Spinal cord (tissue), 10 donors: ENCODE data around the gene AUTS2. TPM values are rescaled to one million over a fixed set of nuclear protein-coding genes. Genes with fewer than 3 reads are reported as not detected.

Source experiments
- DNase-seq, 6 donors: peaks; one replicate each; pipeline versions ENCODE4 v3.0.0 to v3.0.0-alpha.2; 2013 to 2015; ENCODE audit warnings: low spot score in 6 of 6, low read depth in 4 of 6
- H3K27ac ChIP-seq: one replicate; pipeline ENCODE4 v1.5.1; 2013; ENCODE audit warnings: low read depth, low read length, control low read depth
- H3K27me3 ChIP-seq: one replicate; pipeline ENCODE4 v1.6.1; 2013; ENCODE audit warnings: low read length; ENCODE audit not compliant: control insufficient read depth, insufficient read depth
- H3K36me3 ChIP-seq: one replicate; pipeline ENCODE4 v1.6.1; 2013; ENCODE audit warnings: low read length; ENCODE audit not compliant: control insufficient read depth, insufficient read depth
- H3K4me1 ChIP-seq: one replicate; pipeline ENCODE4 v1.6.1; 2013; ENCODE audit warnings: low read length; ENCODE audit not compliant: control insufficient read depth, insufficient read depth
- H3K4me3 ChIP-seq: one replicate; pipeline ENCODE4 v1.5.1; 2013; ENCODE audit warnings: low read depth, low read length, control low read depth
- H3K9me3 ChIP-seq: one replicate; pipeline ENCODE4 v1.6.1; 2013; ENCODE audit warnings: low read length; ENCODE audit not compliant: control insufficient read depth, insufficient read depth
- WGBS: methylation state at CpG from one replicate; pipeline ENCODE4 v1.1.5; 2013; ENCODE audit warnings: missing lambda C conversion rate; ENCODE audit not compliant: insufficient coverage; 5-methylcytosine and 5-hydroxymethylcytosine counted together
- polyA plus RNA-seq, 2 donors: library from polyadenylated mRNA; unstranded; fragments of 120-200 nt; gene quantifications; one replicate each; pipeline ENCODE4 v1.2.1, GENCODE V29; 2013; ENCODE audit not compliant: insufficient read length in 2 of 2
- total RNA-seq, 2 donors: library from RNA; depleted of rRNA in 1 of 2; stranded (reverse); fragments of 120-200 nt in 1 of 2; fragments of >200 nt in 1 of 2; gene quantifications; one replicate each; pipeline versions ENCODE4 v1.2.3 to v1.2.4, GENCODE V29; 2013 to 2014
- donor health status: healthy.

Gene AUTS2
- total and polyA plus RNA-seq, 4 donors = 56.2 to 214 (median 135) TPM

GRCh38 chr7:70229242-70229641 is 631.0 kb downstream of the AUTS2 start:
- H3K4me3 ChIP-seq = no peak overlapping the region
- no peak for DNase-seq
- no peaks in the 10 kb centered on the region for H3K27me3 ChIP-seq
- no peak overlapping the region for H3K27ac ChIP-seq
- no peaks in the 10 kb centered on the region for H3K4me1 ChIP-seq
- H3K36me3 ChIP-seq = no peaks in the 10 kb centered on the region
- peaks cover 6% of the 10 kb centered on the region for H3K9me3 ChIP-seq

GRCh38 chr7:70230761-70231160 is 632.5 kb downstream of the AUTS2 start:
- no peaks in the 10 kb centered on the region for H3K4me1 ChIP-seq
- no peak for DNase-seq
- no peak overlapping the region for H3K4me3 ChIP-seq
- 90% methylated on average over 2 of the region's 3 CpGs for WGBS
- no peaks in the 10 kb centered on the region for H3K27me3 ChIP-seq
- peaks cover 6% of the 10 kb centered on the region for H3K9me3 ChIP-seq
- H3K27ac ChIP-seq = no peak overlapping the region
- H3K36me3 ChIP-seq = no peaks in the 10 kb centered on the region

GRCh38 chr7:70233776-70234175 is 635.5 kb downstream of the AUTS2 start:
- Histone ChIP-seq H3K4me3 (no peak overlapping the region), H3K4me1 (no peaks in the 10 kb centered on the region), H3K27me3 (no peaks in the 10 kb centered on the region), H3K27ac (no peak overlapping the region), H3K9me3 (peaks cover 6% of the 10 kb centered on the region), H3K36me3 (no peaks in the 10 kb centered on the region)
- 100% methylated on average over 2 of the region's 5 CpGs for WGBS
- no peak for DNase-seq

- WGBS = no CpG with 5 or more reads among the region's 1 CpG
- no peaks in the 10 kb centered on the region for H3K4me1 ChIP-seq
- H3K27me3 ChIP-seq = no peaks in the 10 kb centered on the region
- H3K27ac ChIP-seq = no peak overlapping the region
- no peaks in the 10 kb centered on the region for H3K36me3 ChIP-seq
- no peak for DNase-seq
- H3K9me3 ChIP-seq = no peaks in the 10 kb centered on the region
- no peak overlapping the region for H3K4me3 ChIP-seq
Observed at GRCh38 chr7:70237256-70237655, 639.0 kb downstream of the AUTS2 start.

- no peaks in the 10 kb centered on the region for H3K9me3 ChIP-seq
- no peak overlapping the region for H3K4me3 ChIP-seq
- H3K4me1 ChIP-seq = no peaks in the 10 kb centered on the region
- 34% methylated on average over 6 of the region's 9 CpGs for WGBS
- no peaks in the 10 kb centered on the region for H3K27me3 ChIP-seq
- no peak overlapping the region for H3K27ac ChIP-seq
- peak; percentile 20 to 98 (median 51) for DNase-seq
- H3K36me3 ChIP-seq = no peaks in the 10 kb centered on the region
Observed at GRCh38 chr7:70237831-70238575, 639.7 kb downstream of the AUTS2 start.

- DNase-seq = no peak
- Histone ChIP-seq H3K4me3 (no peak overlapping the region), H3K9me3 (no peaks in the 10 kb centered on the region), H3K27me3 (no peaks in the 10 kb centered on the region), H3K36me3 (no peaks in the 10 kb centered on the region), H3K4me1 (no peaks in the 10 kb centered on the region), H3K27ac (no peak overlapping the region)
- WGBS = no CpG with 5 or more reads among the region's 3 CpGs
Observed at GRCh38 chr7:70239918-70240317, 641.6 kb downstream of the AUTS2 start.

- no peaks in the 10 kb centered on the region for H3K4me1 ChIP-seq
- H3K36me3 ChIP-seq = no peaks in the 10 kb centered on the region
- WGBS = no CpG with 5 or more reads among the region's 2 CpGs
- H3K27me3 ChIP-seq = no peaks in the 10 kb centered on the region
- H3K4me3 ChIP-seq = no peak overlapping the region
- no peak for DNase-seq
- H3K9me3 ChIP-seq = no peaks in the 10 kb centered on the region
- H3K27ac ChIP-seq = no peak overlapping the region
Observed at GRCh38 chr7:70240873-70241272, 642.6 kb downstream of the AUTS2 start.

GRCh38 chr7:70241536-70242175 is 643.4 kb downstream of the AUTS2 start:
- Histone ChIP-seq H3K9me3 (no peaks in the 10 kb centered on the region), H3K27me3 (no peaks in the 10 kb centered on the region), H3K4me3 (no peak overlapping the region), H3K27ac (no peak overlapping the region), H3K36me3 (no peaks in the 10 kb centered on the region), H3K4me1 (no peaks in the 10 kb centered on the region)
- DNase-seq = peak in 1 of 6 donors; percentile 33
- no CpG with 5 or more reads among the region's 2 CpGs for WGBS

- WGBS = 63% methylated on average over 3 of the region's 4 CpGs
Observed at GRCh38 chr7:70242826-70243225, 644.6 kb downstream of the AUTS2 start.

GRCh38 chr7:70243443-70243842 is 645.2 kb downstream of the AUTS2 start:
- Histone ChIP-seq H3K36me3 (no peaks in the 10 kb centered on the region), H3K4me3 (no peak overlapping the region), H3K9me3 (no peaks in the 10 kb centered on the region), H3K27me3 (no peaks in the 10 kb centered on the region), H3K27ac (no peak overlapping the region), H3K4me1 (no peaks in the 10 kb centered on the region)
- DNase-seq = no peak
- no CpG with 5 or more reads among the region's 2 CpGs for WGBS

More at GRCh38 chr7:70242826-70243225, 644.6 kb downstream of the AUTS2 start:
- Histone ChIP-seq H3K4me3 (no peak overlapping the region), H3K4me1 (no peaks in the 10 kb centered on the region), H3K9me3 (no peaks in the 10 kb centered on the region), H3K27ac (no peak overlapping the region), H3K36me3 (no peaks in the 10 kb centered on the region), H3K27me3 (no peaks in the 10 kb centered on the region)
- peak in 2 of 6 donors; percentile 61 to 65 for DNase-seq
